HEK293T (cell line): ENCODE data around the gene GRK7.
"Not testable (repeated sequence)": the region's sequence is repeated elsewhere in the genome, so short reads cannot be mapped to it uniquely, and the experiment has no call there.

Source experiments
- CTCF ChIA-PET: fragments of 350-600 bp; formaldehyde crosslinking; extraction: SDS; loops from one replicate; lab custom pipeline; 2021; ENCODE audit warnings: antibody characterized with exemption, inconsistent platforms; lab: Yijun Ruan, JAX
- POLR2A ChIA-PET: fragments of 350-600 bp; formaldehyde crosslinking; extraction: SDS; loops from one replicate; lab custom pipeline; 2020; ENCODE audit warnings: antibody characterized with exemption, inconsistent platforms; lab: Yijun Ruan, JAX
- DNase-seq: peaks from one replicate; pipeline ENCODE4 v3.0.0; 2012; ENCODE audit warnings: mixed read lengths; ENCODE audit errors: extremely low spot score
- ARNT ChIP-seq: fragments of 450-650 bp; IDR thresholded peaks from 2 replicates; pipeline ENCODE4 v1.6.1; 2017; ENCODE audit warnings: mild to moderate bottlenecking
- BHLHE40 ChIP-seq: fragments of 450-650 bp; IDR thresholded peaks from 2 replicates; pipeline ENCODE4 v1.6.1; 2016; ENCODE audit warnings: mild to moderate bottlenecking, moderate library complexity, borderline replicate concordance
- CTBP1 ChIP-seq: fragments of 450-650 bp; IDR thresholded peaks from 2 replicates; pipeline ENCODE4 v1.6.1; 2016; ENCODE audit warnings: borderline replicate concordance
- ELF4 ChIP-seq: fragments of 450-650 bp; IDR thresholded peaks from 2 replicates; pipeline ENCODE4 v1.6.1; 2017; ENCODE audit warnings: antibody characterized with exemption
- FOXA1 ChIP-seq: fragments of 450-650 bp; IDR thresholded peaks from 2 replicates; pipeline ENCODE4 v1.6.1; 2016; ENCODE audit warnings: mild to moderate bottlenecking
- FOXK2 ChIP-seq: fragments of 450-650 bp; IDR thresholded peaks from 2 replicates; pipeline ENCODE4 v1.6.1; 2016; ENCODE audit warnings: mild to moderate bottlenecking
- FOXM1 ChIP-seq: fragments of 450-650 bp; IDR thresholded peaks from 2 replicates; pipeline ENCODE4 v1.6.1; 2017; ENCODE audit warnings: mild to moderate bottlenecking, borderline replicate concordance
- HDGF ChIP-seq: fragments of 450-650 bp; IDR thresholded peaks from 2 replicates; pipeline ENCODE4 v1.6.1; 2017; ENCODE audit warnings: antibody characterized with exemption, borderline replicate concordance
- L3MBTL2 ChIP-seq: fragments of 450-650 bp; conservative IDR thresholded peaks from 2 replicates; pipeline ENCODE4 v1.6.1; 2016; ENCODE audit warnings: mild to moderate bottlenecking
- LEF1 ChIP-seq: fragments of 450-650 bp; IDR thresholded peaks from 2 replicates; pipeline ENCODE4 v1.6.1; 2017; ENCODE audit warnings: mild to moderate bottlenecking, borderline replicate concordance
- NFRKB ChIP-seq: fragments of 450-650 bp; IDR thresholded peaks from 2 replicates; pipeline ENCODE4 v1.6.1; 2016; ENCODE audit warnings: mild to moderate bottlenecking, moderate library complexity
- PKNOX1 ChIP-seq: fragments of 450-650 bp; IDR thresholded peaks from 2 replicates; pipeline ENCODE4 v1.6.1; 2016
- SP1 ChIP-seq: fragments of 450-650 bp; IDR thresholded peaks from 2 replicates; pipeline ENCODE4 v1.6.1; 2017
- SUZ12 ChIP-seq: fragments of 450-650 bp; IDR thresholded peaks from 2 replicates; pipeline ENCODE4 v1.6.1; 2016; ENCODE audit warnings: mild to moderate bottlenecking
- TARDBP ChIP-seq: fragments of 450-650 bp; IDR thresholded peaks from 2 replicates; pipeline ENCODE4 v1.6.1; 2016
- ZNF384 ChIP-seq: fragments of 450-650 bp; IDR thresholded peaks from 2 replicates; pipeline ENCODE4 v1.6.1; 2016

Gene GRK7

GRCh38 chr3:141743305-141743704, 19.9 kb upstream of the GRK7 start:
- no peak for TF ChIP-seq L3MBTL2
- TF ChIP-seq SP1, result no peak
- TF ChIP-seq ARNT, result no peak
- no peak for TF ChIP-seq CTBP1
- no peak for TF ChIP-seq ZNF384
- TF ChIP-seq TARDBP, result no peak
- no peak for TF ChIP-seq LEF1
- TF ChIP-seq FOXM1, result no peak
- no peak for TF ChIP-seq NFRKB
- TF ChIP-seq HDGF, result no peak
- TF ChIP-seq BHLHE40, result no peak
- no peak for TF ChIP-seq PKNOX1
- no peak for TF ChIP-seq ELF4
- no peak for TF ChIP-seq SUZ12
- ChIA-PET POLR2A (no interaction called here), CTCF (no interaction called here)
- no peak for DNase-seq

- ChIA-PET CTCF (no interaction called here), POLR2A (no interaction called here)
- no peak for DNase-seq
- TF ChIP-seq BHLHE40, result no peak
Measured at GRCh38 chr3:141746962-141747361, 16.2 kb upstream of the GRK7 start.

GRCh38 chr3:141753399-141753798, 9.8 kb upstream of the GRK7 start:
- ChIA-PET POLR2A (no interaction called here), CTCF (no interaction called here)
- no peak for TF ChIP-seq ARNT
- DNase-seq, result no peak

GRCh38 chr3:141754032-141754431, 9.2 kb upstream of the GRK7 start:
- ChIA-PET CTCF (no interaction called here), POLR2A (no interaction called here)
- TF ChIP-seq SP1 (no peak), FOXM1 (no peak), ZNF384 (no peak), PKNOX1 (no peak), ARNT (no peak), HDGF (no peak), TARDBP (no peak), ELF4 (no peak), BHLHE40 (no peak)
- DNase-seq, result no peak

GRCh38 chr3:141762552-141762951, 656 bp upstream of the GRK7 start:
- DNase-seq, POLR2A ChIA-PET, CTCF ChIA-PET: not testable (repeated sequence)

GRCh38 chr3:141764045-141764444, 837 bp downstream of the GRK7 start:
- POLR2A ChIA-PET, result no interaction called here

GRCh38 chr3:141764465-141764864, 1.3 kb downstream of the GRK7 start:
- ChIA-PET CTCF (no interaction called here), POLR2A (no interaction called here)
- DNase-seq, result no peak
- TF ChIP-seq NFRKB (no peak), HDGF (no peak), SP1 (no peak), TARDBP (no peak), ELF4 (no peak)

More at GRCh38 chr3:141764045-141764444, 837 bp downstream of the GRK7 start:
- no peak for TF ChIP-seq L3MBTL2
- no peak for TF ChIP-seq ARNT
- TF ChIP-seq ZNF384, result no peak
- TF ChIP-seq PKNOX1, result no peak
- no peak for TF ChIP-seq FOXM1
- TF ChIP-seq FOXA1, result no peak
- no peak for TF ChIP-seq SUZ12
- TF ChIP-seq TARDBP, result no peak
- no peak for TF ChIP-seq SP1
- TF ChIP-seq CTBP1, result no peak
- no peak for TF ChIP-seq BHLHE40
- no peak for TF ChIP-seq NFRKB
- no peak for TF ChIP-seq ELF4
- TF ChIP-seq HDGF, result no peak
- no peak for TF ChIP-seq LEF1
- TF ChIP-seq FOXK2, result no peak
- CTCF ChIA-PET, result no interaction called here
- no peak for DNase-seq

GRCh38 chr3:141764986-141765385, 1.8 kb downstream of the GRK7 start:
- ChIA-PET CTCF (no interaction called here), POLR2A (no interaction called here)

More at GRCh38 chr3:141764986-141765385, 1.8 kb downstream of the GRK7 start:
- TF ChIP-seq SUZ12, result no peak
- no peak for TF ChIP-seq FOXK2
- no peak for TF ChIP-seq ZNF384
- TF ChIP-seq L3MBTL2, result no peak
- TF ChIP-seq ARNT, result no peak
- no peak for TF ChIP-seq TARDBP
- TF ChIP-seq FOXA1, result no peak
- no peak for TF ChIP-seq BHLHE40
- TF ChIP-seq SP1, result no peak
- no peak for TF ChIP-seq FOXM1
- TF ChIP-seq LEF1, result no peak
- no peak for TF ChIP-seq ELF4
- TF ChIP-seq HDGF, result no peak
- no peak for TF ChIP-seq CTBP1
- no peak for TF ChIP-seq NFRKB
- no peak for TF ChIP-seq PKNOX1
- no peak for DNase-seq
